Stomach (tissue), 4 donors: ENCODE data around the gene MYEOV.

ENCODE experiments used
- CTCF ChIP-seq, 7 experiments: fragments of 450-650 bp in 4 of 7; fragments of 200-600 bp in 3 of 7; sonication (generic) in 3 of 7; IDR thresholded peaks; one replicate each; pipeline ENCODE4 v1.5.1; 2016 to 2019; ENCODE audit warnings: antibody characterized with exemption in 7 of 7, control low read depth in 2 of 7, mild to moderate bottlenecking in 1 of 7
- POLR2A ChIP-seq, 4 donors: fragments of 450-650 bp; IDR thresholded peaks; one replicate each; pipeline ENCODE4 v1.6.1; 2016; ENCODE audit warnings: antibody characterized with exemption in 4 of 4, control low read depth in 2 of 4, mild to moderate bottlenecking in 1 of 4, moderate library complexity in 1 of 4
- POLR2AphosphoS5 ChIP-seq, 3 donors: sonication (generic); formaldehyde crosslinking; IDR thresholded peaks; one replicate each; pipeline ENCODE4 v1.6.1; 2016; ENCODE audit warnings: antibody characterized with exemption in 3 of 3

GRCh38 chr11:69268911-69269310, 25.0 kb upstream of the MYEOV start:
- TF ChIP-seq CTCF (IDR thresholded peaks at IDR 0.05) (no peak), POLR2A (IDR thresholded peaks at IDR 0.05) (no peak), POLR2AphosphoS5 (IDR thresholded peaks at IDR 0.05) (no peak)
